ENCODE measurements around the gene YPEL3. TPM values are rescaled to one million over a fixed set of nuclear protein-coding genes. Genes with fewer than 3 reads are reported as not detected.

The YPEL3 gene
- total and polyA plus RNA-seq, 2 of the 8 experiments (the other 6 are each of a cell fraction or from before 2014, with no cell fraction given), result 40.3 to 53.3 TPM

- TF ChIP-seq ASH2L (IDR thresholded peaks at IDR 0.05; ENCODE audit: low read length) (no peak), GTF2F1 (IDR thresholded peaks at IDR 0.05; ENCODE audit: borderline replicate concordance, low read depth, low read length) (no peak)
Measured at GRCh38 chr16:30049871-30050270, 46.1 kb downstream of the YPEL3 start (continued).
